Neuronal stem cell (in vitro differentiated cells): ENCODE data around the gene BANF2.

Experiments
- DNase-seq: peaks from one replicate; pipeline ENCODE4 v3.0.0-alpha.2; 2013; ENCODE audit warnings: low spot score
- H2AFZ ChIP-seq: one replicate; pipeline ENCODE4 v1.6.1; 2013; ENCODE audit warnings: mild to moderate bottlenecking, low read length, inconsistent platforms
- H2AK5ac ChIP-seq: 2 replicates; pipeline ENCODE4 v1.6.1; 2013; ENCODE audit warnings: low read depth, mild to moderate bottlenecking, inconsistent platforms, low read length, moderate library complexity, mixed read lengths
- H2BK120ac ChIP-seq: 2 replicates; pipeline ENCODE4 v1.6.1; 2013; ENCODE audit warnings: low read depth, mild to moderate bottlenecking, inconsistent platforms, low read length, moderate library complexity, mixed read lengths
- H2BK12ac ChIP-seq: one replicate; pipeline ENCODE4 v1.6.1; 2013; ENCODE audit warnings: low read length, inconsistent platforms
- H2BK15ac ChIP-seq: 2 replicates; pipeline ENCODE4 v1.6.1; 2013; ENCODE audit warnings: mild to moderate bottlenecking, low read length, inconsistent platforms, mixed read lengths
- H2BK5ac ChIP-seq: one replicate; pipeline ENCODE4 v1.6.1; 2013; ENCODE audit warnings: inconsistent platforms, mild to moderate bottlenecking, low read length, moderate library complexity
- H3K14ac ChIP-seq: one replicate; pipeline ENCODE4 v1.6.1; 2013; ENCODE audit warnings: low read length, inconsistent platforms
- H3K18ac ChIP-seq: 2 replicates; pipeline ENCODE4 v1.6.1; 2013; ENCODE audit warnings: low read length, inconsistent platforms
- H3K23ac ChIP-seq: 2 replicates; pipeline ENCODE4 v1.6.1; 2013; ENCODE audit warnings: low read depth, mild to moderate bottlenecking, mixed read lengths, low read length, inconsistent platforms; ENCODE audit not compliant: poor library complexity
- H3K27ac ChIP-seq: replicated peaks from 3 replicates; pipeline ENCODE4 v1.5.1; 2013; ENCODE audit warnings: low read length, inconsistent platforms
- H3K27me3 ChIP-seq, 3 experiments: 2 replicates each; pipeline ENCODE4 v1.6.1; 2013; ENCODE audit warnings: low read length in 3 of 3, mild to moderate bottlenecking in 2 of 3, inconsistent platforms in 1 of 3, low read depth in 1 of 3, mixed read lengths in 1 of 3, moderate library complexity in 1 of 3; ENCODE audit not compliant: control insufficient read depth in 3 of 3, insufficient read depth in 3 of 3
- H3K36me3 ChIP-seq, 2 donors: replicated peaks in 1 of 2; 2 replicates each; pipeline ENCODE4 v1.6.1; 2013; ENCODE audit warnings: low read length in 2 of 2; ENCODE audit not compliant: control insufficient read depth in 2 of 2, insufficient read depth in 2 of 2
- H3K4ac ChIP-seq: 2 replicates; pipeline ENCODE4 v1.6.1; 2013; ENCODE audit warnings: inconsistent platforms, mild to moderate bottlenecking, low read length, moderate library complexity
- H3K4me1 ChIP-seq, 2 donors: 1 replicate in 1 of 2; 2 replicates in 1 of 2; pipeline ENCODE4 v1.6.1; 2013; ENCODE audit warnings: low read length in 2 of 2, low read depth in 1 of 2; ENCODE audit not compliant: control insufficient read depth in 2 of 2, insufficient read depth in 1 of 2
- H3K4me2 ChIP-seq: one replicate; pipeline ENCODE4 v1.6.1; 2013; ENCODE audit warnings: mild to moderate bottlenecking, low read length, inconsistent platforms; ENCODE audit not compliant: insufficient read depth, poor library complexity, severe bottlenecking
- H3K4me3 ChIP-seq, 2 donors: 2 replicates each; pipeline ENCODE4 v1.5.1; 2013; ENCODE audit warnings: low read length in 2 of 2, mild to moderate bottlenecking in 2 of 2, inconsistent platforms in 1 of 2, moderate library complexity in 1 of 2
- H3K79me1 ChIP-seq: one replicate; pipeline ENCODE4 v1.6.1; 2013; ENCODE audit warnings: low read depth, mild to moderate bottlenecking, inconsistent platforms, low read length, moderate library complexity
- H3K9ac ChIP-seq: one replicate; pipeline ENCODE4 v1.6.1; 2013; ENCODE audit warnings: mild to moderate bottlenecking, low read depth, low read length, inconsistent platforms; ENCODE audit not compliant: poor library complexity
- H3K9me3 ChIP-seq, 2 donors: replicated peaks in 1 of 2; 2 replicates each; pipeline versions ENCODE3 to v1.6.1; 2013; ENCODE audit warnings: low read length in 2 of 2, mild to moderate bottlenecking in 2 of 2, inconsistent platforms in 1 of 2, low read depth in 1 of 2, mixed read lengths in 1 of 2, moderate library complexity in 1 of 2; ENCODE audit not compliant: control insufficient read depth in 2 of 2, insufficient read depth in 1 of 2
- H4K8ac ChIP-seq: one replicate; pipeline ENCODE4 v1.6.1; 2013; ENCODE audit warnings: low read depth, mild to moderate bottlenecking, inconsistent platforms, low read length, moderate library complexity
- H4K91ac ChIP-seq: one replicate; pipeline ENCODE4 v1.6.1; 2013; ENCODE audit warnings: low read length, low read depth, mild to moderate bottlenecking, inconsistent platforms; ENCODE audit not compliant: poor library complexity
- WGBS, 2 donors: extraction: QIAGEN DNeasy Blood & Tissue Kit; methylation state at CpG; one replicate each; pipeline ENCODE4 v1.1.7; 2013; ENCODE audit warnings: missing lambda C conversion rate in 2 of 2, mixed read lengths in 1 of 2; ENCODE audit not compliant: insufficient read length in 2 of 2, insufficient replicate concordance in 1 of 2; ENCODE audit errors: extremely low coverage in 2 of 2; 5-methylcytosine and 5-hydroxymethylcytosine counted together

The BANF2 gene

GRCh38 chr20:17710379-17711266 is 10.9 kb downstream of the BANF2 start:
- H4K91ac ChIP-seq: no peak overlapping the region

GRCh38 chr20:17711267-17711627 is 11.5 kb downstream of the BANF2 start:
- Histone ChIP-seq H3K4me3 (no peak overlapping the region), H3K14ac (no peak overlapping the region), H2AFZ (peak overlapping the region; percentile 86), H4K91ac (no peak overlapping the region), H2BK120ac (no peak overlapping the region), H4K8ac (no peak overlapping the region), H2AK5ac (no peak overlapping the region), H3K9ac (no peak overlapping the region), H2BK5ac (no peak overlapping the region), H3K18ac (no peak overlapping the region), H2BK15ac (no peak overlapping the region), H3K4me1 (peaks cover 7 to 13% of the 10 kb centered on the region in 2 donors), H3K4me2 (no peak overlapping the region), H3K27ac (no peak overlapping the region), H3K9me3 (no peaks in the 10 kb centered on the region), H2BK12ac (no peak overlapping the region), H3K36me3 (no peaks in the 10 kb centered on the region), H3K23ac (no peak overlapping the region), H3K79me1 (no peaks in the 10 kb centered on the region), H3K4ac (no peak overlapping the region), H3K27me3 (peaks cover 0 to 43% (median 2%) of the 10 kb centered on the region in 3 experiments)
- WGBS, 2 donors: no CpG with 5 or more reads among the region's 5 CpGs
- no peak for DNase-seq

More at GRCh38 chr20:17710379-17711266, 10.9 kb downstream of the BANF2 start:
- peaks cover 7 to 13% of the 10 kb centered on the region in 2 donors for H3K4me1 ChIP-seq
- DNase-seq: no peak
- H3K27ac ChIP-seq: no peak overlapping the region
- no CpG with 5 or more reads among the region's 21 CpGs for WGBS, 2 donors
- H3K9me3 ChIP-seq: no peaks in the 10 kb centered on the region
- H3K4me2 ChIP-seq: no peak overlapping the region
- H2AK5ac ChIP-seq: no peak overlapping the region
- H3K9ac ChIP-seq: no peak overlapping the region
- H3K14ac ChIP-seq: no peak overlapping the region
- H2BK5ac ChIP-seq: no peak overlapping the region
- H3K4me3 ChIP-seq: no peak overlapping the region
- no peaks in the 10 kb centered on the region for H3K36me3 ChIP-seq
- H2BK120ac ChIP-seq: no peak overlapping the region
- H4K8ac ChIP-seq: no peak overlapping the region
- no peak overlapping the region for H2BK12ac ChIP-seq
- H2BK15ac ChIP-seq: no peak overlapping the region
- H3K18ac ChIP-seq: peak overlapping the region; percentile 38
- H3K4ac ChIP-seq: no peak overlapping the region
- H2AFZ ChIP-seq: peak overlapping the region; percentile 86
- H3K23ac ChIP-seq: no peak overlapping the region
- no peaks in the 10 kb centered on the region for H3K79me1 ChIP-seq
- H3K27me3 ChIP-seq: peaks cover 0 to 43% (median 2%) of the 10 kb centered on the region in 3 experiments

- peaks cover 0 to 43% (median 2%) of the 10 kb centered on the region in 3 experiments for H3K27me3 ChIP-seq
- no peak overlapping the region for H4K91ac ChIP-seq
- H3K23ac ChIP-seq: no peak overlapping the region
- peaks cover 7 to 13% of the 10 kb centered on the region in 2 donors for H3K4me1 ChIP-seq
- H2BK12ac ChIP-seq: no peak overlapping the region
- no peak overlapping the region for H3K4me3 ChIP-seq
- no peak overlapping the region for H3K27ac ChIP-seq
- no peaks in the 10 kb centered on the region for H3K9me3 ChIP-seq
- H2BK120ac ChIP-seq: no peak overlapping the region
- no peak overlapping the region for H3K14ac ChIP-seq
- no peak overlapping the region for H3K4ac ChIP-seq
- no peak overlapping the region for H2BK15ac ChIP-seq
- no peak overlapping the region for H3K18ac ChIP-seq
- no peaks in the 10 kb centered on the region for H3K36me3 ChIP-seq
- no peak overlapping the region for H3K9ac ChIP-seq
- WGBS, 2 donors: no CpG with 5 or more reads among the region's 4 CpGs
- no peak overlapping the region for H3K4me2 ChIP-seq
- H2AK5ac ChIP-seq: no peak overlapping the region
- no peak overlapping the region for H2BK5ac ChIP-seq
- no peak overlapping the region for H4K8ac ChIP-seq
- DNase-seq: no peak
- H3K79me1 ChIP-seq: no peaks in the 10 kb centered on the region
- H2AFZ ChIP-seq: no peak overlapping the region
These were observed 12.4 kb downstream of the BANF2 start for GRCh38 chr20:17712201-17712600.

GRCh38 chr20:17712708-17713107 is 12.9 kb downstream of the BANF2 start:
- Histone ChIP-seq H3K79me1 (no peaks in the 10 kb centered on the region), H3K23ac (no peak overlapping the region), H3K36me3 (no peaks in the 10 kb centered on the region), H2BK5ac (no peak overlapping the region), H2BK12ac (no peak overlapping the region), H4K91ac (no peak overlapping the region), H3K9ac (no peak overlapping the region), H2AK5ac (no peak overlapping the region), H4K8ac (no peak overlapping the region), H3K4ac (no peak overlapping the region), H3K4me1 (peaks cover 7 to 13% of the 10 kb centered on the region in 2 donors), H3K4me2 (no peak overlapping the region), H2BK15ac (no peak overlapping the region), H3K18ac (no peak overlapping the region), H2BK120ac (no peak overlapping the region), H2AFZ (no peak overlapping the region), H3K4me3 (no peak overlapping the region), H3K27ac (no peak overlapping the region), H3K27me3 (peaks cover 0 to 43% (median 2%) of the 10 kb centered on the region in 3 experiments), H3K9me3 (no peaks in the 10 kb centered on the region), H3K14ac (no peak overlapping the region)
- WGBS, 2 donors: no CpG with 5 or more reads among the region's 6 CpGs
- no peak for DNase-seq
